NCI-H748 treated with DMSO at 0.1 percent for 48 hours (cell line): ENCODE results near the gene TOMM20.

Source experiments
- DNase-seq: peaks from one replicate; lab custom pipeline; 2025; lab: John Stamatoyannopoulos, UW

TOMM20 gene

GRCh38 chr1:235134171-235134570, 5.5 kb upstream of the TOMM20 start:
- no peak for DNase-seq

GRCh38 chr1:235133086-235133485, 4.4 kb upstream of the TOMM20 start:
- DNase-seq: no peak

- DNase-seq: no peak
These were observed 3.3 kb upstream of the TOMM20 start for GRCh38 chr1:235131961-235132360.

- no peak for DNase-seq
These were observed 2.2 kb upstream of the TOMM20 start for GRCh38 chr1:235130766-235131270.

GRCh38 chr1:235129774-235130570, 1.3 kb upstream of the TOMM20 start:
- no peak for DNase-seq

GRCh38 chr1:235127732-235128455, 743 bp downstream of the TOMM20 start:
- DNase-seq: no peak

- no peak for DNase-seq
These were observed 1.4 kb downstream of the TOMM20 start for GRCh38 chr1:235127203-235127602.

- no peak for DNase-seq
These were observed 4.0 kb downstream of the TOMM20 start for GRCh38 chr1:235124665-235125064.

GRCh38 chr1:235124111-235124510, 4.5 kb downstream of the TOMM20 start:
- no peak for DNase-seq

GRCh38 chr1:235122348-235122747, 6.3 kb downstream of the TOMM20 start:
- DNase-seq: no peak

- no peak for DNase-seq
These were observed 15.3 kb downstream of the TOMM20 start for GRCh38 chr1:235113183-235113917.

GRCh38 chr1:235112297-235113182, 16.1 kb downstream of the TOMM20 start:
- no peak for DNase-seq

GRCh38 chr1:235111107-235111506, 17.5 kb downstream of the TOMM20 start:
- no peak for DNase-seq

- no peak for DNase-seq
These were observed 19.8 kb downstream of the TOMM20 start for GRCh38 chr1:235108876-235109275.

- no peak for DNase-seq
These were observed 20.4 kb downstream of the TOMM20 start for GRCh38 chr1:235108185-235108593.

GRCh38 chr1:235107368-235108184, 21.1 kb downstream of the TOMM20 start:
- DNase-seq: no peak

- DNase-seq: no peak
These were observed 22.2 kb downstream of the TOMM20 start for GRCh38 chr1:235106457-235106856.

- no peak for DNase-seq
These were observed 23.3 kb downstream of the TOMM20 start for GRCh38 chr1:235105051-235106043.

- no peak for DNase-seq
These were observed 25.6 kb downstream of the TOMM20 start for GRCh38 chr1:235102993-235103411.
